Measurements from ENCODE around the gene PLEKHF1. TPM values are rescaled to one million over a fixed set of nuclear protein-coding genes. Genes with fewer than 3 reads are reported as not detected.

The PLEKHF1 gene
- total RNA-seq, 1 donor from 2014 or later: 29.4 TPM

GRCh38 chr19:29674374-29675119, 9.3 kb downstream of the PLEKHF1 start:
- Mint-ChIP-seq H3K27ac (ENCODE audit: unreplicated experiment) (no peak overlapping the region), H3K4me1 (ENCODE audit: low read depth) (peaks cover 26% of the 10 kb centered on the region), H3K9me3 (ENCODE audit: low read depth) (no peaks in the 10 kb centered on the region), H3K4me3 (ENCODE audit: unreplicated experiment) (no peak overlapping the region), H3K36me3 (ENCODE audit: low read depth) (peaks cover 15% of the 10 kb centered on the region), H3K27me3 (ENCODE audit: low read depth) (no peaks in the 10 kb centered on the region)
- TF ChIP-seq CTCF (IDR thresholded peaks at IDR 0.05): no peak
- no peak for DNase-seq (ENCODE audit: low spot score)

DNA sequence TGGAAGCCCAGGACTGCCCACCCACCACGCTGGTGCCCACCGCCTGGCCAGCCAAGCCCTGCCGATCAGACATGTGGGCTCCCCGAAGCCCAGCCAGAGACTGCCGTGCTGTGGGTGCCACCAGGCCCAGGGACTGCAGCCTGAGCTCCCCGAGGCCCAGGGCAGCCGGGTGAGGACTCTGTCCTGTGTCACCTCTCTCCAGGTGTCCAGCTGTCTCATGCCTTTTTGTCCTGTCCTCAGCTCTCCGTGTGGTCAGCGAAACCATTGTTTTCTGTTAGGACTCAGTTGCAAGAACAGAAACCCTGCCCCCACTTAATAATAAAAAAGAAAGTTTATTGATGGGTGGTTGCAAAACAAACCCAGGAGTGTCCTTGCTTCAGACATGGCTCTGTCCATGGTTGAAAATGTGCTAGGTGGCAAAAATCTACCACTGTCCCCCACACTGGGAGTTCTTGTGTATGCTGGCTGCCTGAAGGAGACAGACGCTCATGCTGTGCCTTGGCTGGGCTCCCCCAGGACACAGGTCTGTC, 9.9 kb downstream of the PLEKHF1 start:
- Mint-ChIP-seq H3K4me1 (ENCODE audit: low read depth) (peaks cover 28% of the 10 kb centered on the region), H3K9me3 (ENCODE audit: low read depth) (no peaks in the 10 kb centered on the region), H3K36me3 (ENCODE audit: low read depth) (peaks cover 14% of the 10 kb centered on the region), H3K4me3 (ENCODE audit: unreplicated experiment) (no peak overlapping the region), H3K27me3 (ENCODE audit: low read depth) (no peaks in the 10 kb centered on the region), H3K27ac (ENCODE audit: unreplicated experiment) (no peak overlapping the region)
- no peak for TF ChIP-seq CTCF (IDR thresholded peaks at IDR 0.05)
- no peak for DNase-seq (ENCODE audit: low spot score)

DNA sequence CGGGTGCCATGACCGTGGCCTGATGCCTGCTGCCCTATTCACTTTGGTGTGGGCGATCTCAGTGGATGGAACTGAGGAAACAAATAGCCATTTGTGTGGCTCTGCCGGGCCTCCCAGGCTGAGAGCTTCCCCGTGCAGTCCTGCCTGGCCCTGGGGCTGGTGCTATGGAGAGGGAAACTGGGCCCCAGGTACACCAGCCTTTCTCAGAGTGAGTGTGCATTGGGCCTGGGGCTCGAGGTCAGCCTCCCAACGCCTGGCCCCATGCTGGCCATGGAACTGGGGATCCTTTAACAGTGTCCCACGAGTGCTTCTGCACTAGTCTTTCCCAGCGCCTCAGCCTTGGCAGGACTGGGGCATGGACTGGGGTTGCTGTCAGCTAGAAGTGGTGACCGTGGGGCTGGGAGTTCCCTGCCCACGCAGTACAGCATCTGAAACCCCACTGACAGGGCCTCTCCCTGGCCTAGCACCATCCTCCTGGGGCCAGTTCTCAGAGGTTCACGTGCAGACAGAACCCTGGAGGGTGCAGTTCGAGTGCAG, 10.5 kb downstream of the PLEKHF1 start:
- H3K36me3 Mint-ChIP-seq (ENCODE audit: low read depth): peaks cover 14% of the 10 kb centered on the region
- H3K27ac Mint-ChIP-seq (ENCODE audit: unreplicated experiment): no peak overlapping the region
- H3K9me3 Mint-ChIP-seq (ENCODE audit: low read depth): no peaks in the 10 kb centered on the region
- H3K4me1 Mint-ChIP-seq (ENCODE audit: low read depth): peaks cover 28% of the 10 kb centered on the region
- H3K4me3 Mint-ChIP-seq (ENCODE audit: unreplicated experiment): no peak overlapping the region
- H3K27me3 Mint-ChIP-seq (ENCODE audit: low read depth): no peaks in the 10 kb centered on the region
- no peak for TF ChIP-seq CTCF (IDR thresholded peaks at IDR 0.05)
- DNase-seq (ENCODE audit: low spot score): no peak

- H3K27me3 Mint-ChIP-seq (ENCODE audit: low read depth): no peaks in the 10 kb centered on the region
- no peak for TF ChIP-seq CTCF (IDR thresholded peaks at IDR 0.05)
- H3K9me3 Mint-ChIP-seq (ENCODE audit: low read depth): no peaks in the 10 kb centered on the region
- H3K36me3 Mint-ChIP-seq (ENCODE audit: low read depth): peaks cover 9% of the 10 kb centered on the region
- no peak for DNase-seq (ENCODE audit: low spot score)
- no peak overlapping the region for H3K4me3 Mint-ChIP-seq (ENCODE audit: unreplicated experiment)
- peaks cover 27% of the 10 kb centered on the region for H3K4me1 Mint-ChIP-seq (ENCODE audit: low read depth)
- H3K27ac Mint-ChIP-seq (ENCODE audit: unreplicated experiment): no peak overlapping the region
Measured at GRCh38 chr19:29676586-29676985, 11.3 kb downstream of the PLEKHF1 start.

DNA sequence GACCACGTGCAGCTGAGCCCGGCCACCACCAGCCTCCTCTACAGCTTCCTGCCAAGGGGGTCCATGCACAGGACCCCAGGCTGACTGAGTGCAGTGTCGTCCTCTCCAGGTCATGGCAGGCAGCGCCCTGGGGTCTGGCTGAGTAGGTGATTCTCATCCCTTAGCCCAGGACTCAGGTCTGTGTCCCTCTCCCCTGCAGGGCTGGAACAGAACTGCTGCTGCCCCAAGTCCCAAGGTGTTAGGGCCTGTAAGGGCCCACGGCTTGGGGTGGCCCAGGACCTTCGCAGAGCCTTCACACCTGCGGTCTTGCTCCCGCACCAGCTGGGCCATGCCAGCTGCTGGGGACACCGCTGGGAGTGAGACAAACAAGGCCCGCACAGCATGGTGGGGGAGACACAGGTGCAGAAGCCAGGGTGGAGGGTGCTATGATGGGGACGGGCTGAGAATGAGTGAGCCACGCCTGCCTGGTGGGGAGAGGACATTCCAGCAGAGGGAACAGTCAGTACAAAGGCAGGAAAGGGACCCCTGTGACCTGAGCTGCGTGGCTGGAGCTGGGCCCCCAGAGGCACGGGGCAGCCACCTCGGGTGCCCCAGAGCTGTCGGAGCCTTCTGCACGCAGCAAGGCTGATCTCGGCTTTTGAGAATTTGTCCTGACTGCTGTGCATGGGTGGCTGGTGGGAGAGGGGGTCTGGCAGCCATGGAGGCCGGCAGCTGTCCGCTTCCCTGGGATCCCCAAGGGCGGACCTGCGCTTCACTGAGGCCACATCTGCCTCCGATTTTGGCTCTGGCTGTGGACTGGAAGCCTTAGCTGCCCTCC, 11.9 kb downstream of the PLEKHF1 start:
- TF ChIP-seq CTCF (IDR thresholded peaks at IDR 0.05): no peak
- Mint-ChIP-seq H3K36me3 (ENCODE audit: low read depth) (peaks cover 9% of the 10 kb centered on the region), H3K27ac (ENCODE audit: unreplicated experiment) (no peak overlapping the region), H3K4me3 (ENCODE audit: unreplicated experiment) (no peak overlapping the region), H3K9me3 (ENCODE audit: low read depth) (no peaks in the 10 kb centered on the region), H3K27me3 (ENCODE audit: low read depth) (no peaks in the 10 kb centered on the region), H3K4me1 (ENCODE audit: low read depth) (peaks cover 27% of the 10 kb centered on the region)
- no peak for DNase-seq (ENCODE audit: low spot score)
